Duodenal mucosa (tissue), 2 donors: ENCODE data around the gene UNC79.
"Not testable (repeated sequence)": the region's sequence is repeated elsewhere in the genome, so short reads cannot be mapped to it uniquely, and the experiment has no call there.

Experiments used
- H3K27ac ChIP-seq: one replicate; pipeline ENCODE4 v1.7.0; 2013; ENCODE audit warnings: low read depth, low read length
- H3K27me3 ChIP-seq, 2 donors: one replicate each; pipeline ENCODE4 v1.7.0; 2013; ENCODE audit warnings: low read length in 2 of 2, control low read depth in 1 of 2; ENCODE audit not compliant: insufficient read depth in 2 of 2, control insufficient read depth in 1 of 2
- H3K36me3 ChIP-seq, 2 donors: one replicate each; pipeline ENCODE4 v1.7.0; 2013; ENCODE audit warnings: low read length in 2 of 2, control low read depth in 1 of 2; ENCODE audit not compliant: insufficient read depth in 2 of 2, control insufficient read depth in 1 of 2
- H3K4me1 ChIP-seq, 2 donors: one replicate each; pipeline ENCODE4 v1.7.0; 2013; ENCODE audit warnings: low read length in 2 of 2, control low read depth in 1 of 2; ENCODE audit not compliant: insufficient read depth in 2 of 2, control insufficient read depth in 1 of 2
- H3K4me3 ChIP-seq, 2 donors: one replicate each; pipeline ENCODE4 v1.7.0; 2013; ENCODE audit warnings: low read length in 2 of 2, low read depth in 1 of 2
- H3K9ac ChIP-seq, 2 donors: one replicate each; pipeline ENCODE4 v1.7.0; 2013; ENCODE audit warnings: low read length in 2 of 2, low read depth in 1 of 2
- H3K9me3 ChIP-seq, 2 donors: one replicate each; pipeline ENCODE4 v1.7.0; 2013; ENCODE audit warnings: low read length in 2 of 2, control low read depth in 1 of 2; ENCODE audit not compliant: control insufficient read depth in 1 of 2

UNC79 gene

DNA sequence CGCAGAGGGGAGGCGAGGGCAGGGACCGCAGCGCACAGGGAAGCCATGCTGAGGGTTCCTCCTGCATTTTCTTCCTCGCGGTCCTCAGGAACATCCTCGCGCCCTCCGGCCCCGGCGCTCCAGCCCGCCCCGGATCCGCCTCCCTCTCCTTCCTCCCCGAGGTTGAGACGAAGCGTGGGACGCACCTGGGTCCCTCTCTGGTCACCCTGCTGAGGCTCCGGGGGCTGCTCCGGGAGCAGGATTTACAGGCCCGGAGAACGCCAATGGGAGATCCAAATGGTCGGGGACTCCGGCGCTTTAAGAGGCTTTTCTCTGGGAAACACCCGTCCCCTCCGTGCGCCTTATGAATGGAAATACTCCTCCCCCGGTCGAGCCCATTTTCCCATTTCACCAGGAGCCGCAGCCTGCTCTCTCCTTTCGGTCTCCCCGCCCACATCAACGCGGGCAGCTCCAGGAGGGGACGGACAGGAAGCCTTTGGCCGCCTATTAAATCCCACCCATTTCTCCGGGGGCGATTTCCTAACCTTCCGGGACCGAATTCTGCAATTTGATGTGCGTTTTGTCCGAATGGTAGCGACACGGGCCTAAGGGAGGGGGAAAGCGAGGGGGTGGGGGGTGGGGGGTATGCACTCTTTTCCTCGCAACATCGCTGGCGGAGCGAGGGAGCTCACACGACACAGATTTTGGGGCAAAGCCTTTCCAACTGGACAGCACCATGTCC, at the start of gene UNC79:
Gene UNC79, plus strand, starts transcription at position 625 of the 721 bp plus-strand sequence. Its CDS starts 91 bp downstream, at position 716.
- Histone ChIP-seq H3K9ac (no peak within 1 kb of the TSS), H3K4me3 (no peak within 1 kb of the TSS), H3K4me1 (no peaks in the 10 kb centered on the region), H3K36me3 (no peaks in the 10 kb centered on the region), H3K27ac (no peak within 1 kb of the TSS), H3K27me3 (peaks cover 7 to 20% of the 10 kb centered on the region in 2 donors), H3K9me3 (peaks cover 0 to 9% of the 10 kb centered on the region in 2 donors)

DNA sequence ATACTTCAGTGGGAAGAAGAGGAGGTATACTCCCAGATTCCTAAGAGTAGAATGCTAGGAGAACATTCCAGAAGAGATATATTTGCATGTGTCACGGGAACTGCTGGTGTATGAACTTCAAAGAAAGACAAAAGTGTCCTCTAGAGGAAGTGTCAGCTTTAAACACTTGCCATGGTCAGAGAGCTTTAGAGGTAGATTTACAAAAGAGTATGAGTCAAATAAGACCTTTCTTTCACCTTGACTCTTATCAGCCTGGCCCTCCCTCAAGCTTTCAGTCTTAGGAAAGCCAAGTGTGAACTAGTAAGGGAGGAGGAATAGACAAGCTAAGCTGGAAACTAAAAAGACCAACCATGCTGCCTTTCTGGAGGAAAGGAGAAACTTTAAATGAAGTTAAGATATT, 49.1 kb upstream of the UNC79 start:
- H3K27ac ChIP-seq: no peak overlapping the region
- no peak overlapping the region for H3K9ac ChIP-seq
- no peaks in the 10 kb centered on the region for H3K36me3 ChIP-seq

DNA sequence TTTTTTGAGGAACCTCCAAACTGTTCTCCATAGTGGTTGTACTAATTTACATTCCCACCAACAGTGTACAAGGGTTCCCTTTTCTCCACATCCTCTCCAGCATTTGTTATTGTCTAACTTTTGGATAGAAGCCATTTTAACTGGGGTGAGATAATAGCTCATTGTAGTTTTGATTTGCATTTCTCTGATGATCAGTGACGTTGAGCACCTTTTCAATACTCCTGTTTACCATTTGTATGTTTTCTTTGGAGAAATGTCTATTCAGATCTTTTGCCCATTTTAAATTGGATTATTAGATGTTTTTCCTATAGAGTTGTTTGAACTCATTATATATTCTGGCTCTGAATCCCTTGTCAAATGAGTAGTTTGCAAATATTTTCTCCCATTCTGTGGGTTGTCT, 46.5 kb upstream of the UNC79 start:
- not testable (repeated sequence) for H3K36me3 ChIP-seq, H3K27me3 ChIP-seq, H3K9ac ChIP-seq, H3K4me3 ChIP-seq, H3K27ac ChIP-seq, H3K9me3 ChIP-seq, H3K4me1 ChIP-seq

More for the DNA sequence above, 49.1 kb upstream of the UNC79 start:
- H3K4me1 ChIP-seq: no peaks in the 10 kb centered on the region
- no peaks in the 10 kb centered on the region for H3K9me3 ChIP-seq
- H3K27me3 ChIP-seq: no peaks in the 10 kb centered on the region
- no peak overlapping the region for H3K4me3 ChIP-seq

DNA sequence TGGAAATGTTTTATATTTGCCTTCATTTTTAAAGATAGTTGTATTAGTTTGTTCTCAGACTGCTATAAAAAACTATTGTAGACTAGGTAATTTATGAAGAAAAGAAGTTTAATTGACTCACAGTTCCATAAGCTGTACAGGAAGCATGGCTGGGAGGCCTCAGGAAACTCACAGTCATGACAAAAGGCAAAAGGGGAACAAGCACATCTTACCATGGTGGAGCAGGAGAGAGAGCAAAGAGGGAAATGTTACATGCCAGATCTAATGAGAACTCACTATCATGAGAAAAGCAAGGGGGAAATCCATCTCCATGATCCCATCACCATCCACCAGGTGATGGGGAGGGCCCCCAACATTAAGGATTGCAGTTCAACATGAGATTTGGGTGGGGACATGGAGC, 35.5 kb upstream of the UNC79 start:
- no peaks in the 10 kb centered on the region for H3K27me3 ChIP-seq
- H3K36me3 ChIP-seq: no peaks in the 10 kb centered on the region
- no peak overlapping the region for H3K9ac ChIP-seq
- no peak overlapping the region for H3K27ac ChIP-seq
- no peaks in the 10 kb centered on the region for H3K9me3 ChIP-seq
- H3K4me3 ChIP-seq: no peak overlapping the region
- H3K4me1 ChIP-seq: no peaks in the 10 kb centered on the region

DNA sequence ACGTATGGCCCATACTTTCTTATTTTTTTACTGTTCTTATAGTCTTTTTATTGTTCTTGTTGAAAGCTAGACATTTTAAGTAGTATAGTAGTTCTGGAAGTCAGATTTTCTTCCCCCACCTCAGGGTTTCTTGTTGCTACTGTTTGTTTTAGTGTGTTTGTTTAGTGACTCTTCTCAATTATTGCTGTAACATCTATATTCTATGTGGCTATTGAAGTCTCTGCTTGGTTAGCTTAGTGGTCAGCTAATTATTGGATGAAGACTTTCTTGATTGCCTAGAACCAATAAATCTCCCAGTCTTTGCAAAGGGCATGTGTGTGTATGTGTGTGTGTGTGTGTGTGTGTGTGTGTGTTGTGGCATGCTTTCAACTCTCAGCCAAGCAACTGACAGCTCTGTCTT, 34.3 kb upstream of the UNC79 start:
- H3K4me1 ChIP-seq: no peaks in the 10 kb centered on the region
- H3K27me3 ChIP-seq: no peaks in the 10 kb centered on the region
- no peaks in the 10 kb centered on the region for H3K36me3 ChIP-seq
- H3K9me3 ChIP-seq: no peaks in the 10 kb centered on the region
- no peak overlapping the region for H3K4me3 ChIP-seq
- no peak overlapping the region for H3K9ac ChIP-seq
- no peak overlapping the region for H3K27ac ChIP-seq

DNA sequence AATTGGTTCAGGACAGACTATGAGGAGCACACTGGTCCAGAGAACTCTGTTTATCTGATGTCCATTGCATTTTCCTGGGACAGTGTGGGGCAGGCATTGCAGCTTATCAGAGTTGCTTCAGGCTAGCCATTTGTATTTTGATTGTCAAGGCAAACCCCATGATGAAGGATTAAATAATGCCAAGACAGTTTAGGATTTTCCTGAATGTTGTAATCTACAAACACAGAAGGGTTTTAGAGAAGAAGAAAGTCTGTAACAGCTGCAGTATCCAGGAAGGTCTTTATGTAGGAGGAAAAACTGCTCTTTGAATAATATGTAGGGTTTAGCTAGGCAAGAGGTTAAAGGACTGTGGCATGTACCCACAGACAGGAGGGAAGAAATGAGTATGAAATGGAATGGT, 32.2 kb upstream of the UNC79 start:
- H3K36me3 ChIP-seq: no peaks in the 10 kb centered on the region
- H3K4me3 ChIP-seq: no peak overlapping the region
- H3K4me1 ChIP-seq: no peaks in the 10 kb centered on the region
- no peak overlapping the region for H3K27ac ChIP-seq
- no peak overlapping the region for H3K9ac ChIP-seq
- no peaks in the 10 kb centered on the region for H3K27me3 ChIP-seq
- H3K9me3 ChIP-seq: no peaks in the 10 kb centered on the region

DNA sequence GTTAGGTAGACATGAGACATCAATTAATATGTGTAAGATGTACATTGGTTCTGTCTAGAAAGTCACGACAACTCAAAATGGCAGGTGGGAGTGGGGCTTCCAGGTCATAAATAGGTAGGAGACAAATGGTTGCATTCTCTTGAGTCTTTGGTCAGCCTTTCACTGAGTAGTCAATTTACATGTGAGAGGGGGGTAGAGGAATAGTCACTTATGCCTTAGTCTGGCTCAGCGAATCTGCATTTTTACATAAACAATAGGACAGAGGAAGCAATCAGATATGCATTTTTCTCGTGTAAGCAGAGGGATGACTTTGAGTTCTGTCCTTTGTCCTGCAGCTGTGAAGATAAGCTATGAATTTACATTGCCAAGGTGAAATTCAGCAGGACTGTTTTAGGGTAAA, 27.8 kb upstream of the UNC79 start:
- Histone ChIP-seq H3K36me3 (no peaks in the 10 kb centered on the region), H3K9ac (no peak overlapping the region), H3K27ac (no peak overlapping the region)

DNA sequence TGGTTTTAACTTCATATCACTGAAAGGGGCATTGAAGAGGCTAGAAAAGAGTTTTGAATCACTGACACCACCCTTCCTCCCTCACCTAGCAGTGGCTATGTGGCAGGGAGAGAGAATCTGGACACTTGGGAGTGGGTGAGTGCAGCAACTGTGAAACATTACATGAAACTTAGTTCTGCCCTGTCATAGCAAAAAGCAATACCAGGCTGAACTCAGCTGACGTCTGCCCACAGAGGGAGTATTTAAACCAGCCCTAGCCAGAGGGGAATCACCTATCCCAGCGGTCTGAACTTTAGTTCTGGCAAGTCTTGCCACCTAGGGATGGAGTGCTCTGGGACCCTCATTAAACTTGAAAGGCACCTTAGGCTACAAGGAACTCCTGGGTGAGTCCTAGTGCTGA, 20.7 kb upstream of the UNC79 start:
- no peak overlapping the region for H3K4me3 ChIP-seq
- H3K9ac ChIP-seq: no peak overlapping the region
- H3K27ac ChIP-seq: no peak overlapping the region
- no peaks in the 10 kb centered on the region for H3K4me1 ChIP-seq
- H3K9me3 ChIP-seq: no peaks in the 10 kb centered on the region
- H3K27me3 ChIP-seq: no peaks in the 10 kb centered on the region
- H3K36me3 ChIP-seq: no peaks in the 10 kb centered on the region

More for the DNA sequence above, 27.8 kb upstream of the UNC79 start:
- Histone ChIP-seq H3K27me3 (no peaks in the 10 kb centered on the region), H3K4me1 (no peaks in the 10 kb centered on the region), H3K9me3 (no peaks in the 10 kb centered on the region), H3K4me3 (no peak overlapping the region)

DNA sequence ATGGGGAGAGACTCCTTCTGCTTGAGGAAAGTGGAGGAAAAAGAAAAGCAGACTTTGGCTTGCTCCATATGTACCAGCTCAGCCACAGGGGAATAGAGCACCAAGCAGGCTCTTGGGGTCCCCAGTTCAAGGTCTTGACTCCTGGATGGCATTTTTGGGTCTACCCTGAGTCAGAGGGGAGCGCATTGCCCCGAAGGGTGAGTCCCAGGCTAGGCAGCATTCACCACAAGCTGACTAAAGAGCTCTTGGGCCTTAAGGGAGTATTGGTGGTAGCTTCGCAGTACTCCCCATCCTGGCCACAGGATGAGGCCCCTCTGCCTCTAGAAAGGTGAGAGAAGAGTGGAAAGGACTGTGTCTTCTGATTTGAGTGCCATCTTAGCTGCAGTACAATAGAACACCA, 19.8 kb upstream of the UNC79 start:
- no peaks in the 10 kb centered on the region for H3K9me3 ChIP-seq

DNA sequence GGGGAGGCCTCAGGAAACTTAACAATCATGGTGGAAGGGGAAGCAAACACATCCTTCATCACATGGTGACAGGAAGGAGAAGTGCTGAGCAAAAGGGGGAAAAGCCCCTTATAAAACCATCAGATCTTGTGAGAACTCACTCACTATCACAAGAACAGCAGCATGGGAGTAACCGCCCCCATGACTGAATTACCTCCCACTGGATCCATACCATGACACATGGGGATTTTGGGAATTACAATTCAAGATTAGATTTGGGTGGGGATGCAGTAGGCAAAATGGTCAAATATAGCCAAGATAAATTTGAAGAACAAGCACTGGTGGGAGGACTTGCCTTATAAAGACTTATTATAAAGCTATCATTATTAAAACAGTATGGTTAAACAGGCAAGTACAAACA, 5.6 kb upstream of the UNC79 start:
- not testable (repeated sequence) for H3K36me3 ChIP-seq, H3K4me1 ChIP-seq, H3K27ac ChIP-seq, H3K27me3 ChIP-seq, H3K4me3 ChIP-seq, H3K9ac ChIP-seq
- H3K9me3 ChIP-seq: peaks cover 0 to 14% of the 10 kb centered on the region in 2 donors

More for the DNA sequence above, 19.8 kb upstream of the UNC79 start:
- Histone ChIP-seq H3K9ac (no peak overlapping the region), H3K36me3 (no peaks in the 10 kb centered on the region), H3K27me3 (no peaks in the 10 kb centered on the region), H3K4me3 (no peak overlapping the region), H3K4me1 (no peaks in the 10 kb centered on the region), H3K27ac (no peak overlapping the region)
